Effector memory CD8-positive, alpha-beta T cell (primary cell): ENCODE results near the gene CALU.

ENCODE experiments used
- ATAC-seq: fragments of 150-1000 bp; cut with Tn5 transposase; replicated peaks from 2 replicates; pipeline ENCODE4 v1.10.0; 2021; ENCODE audit warnings: mild to moderate bottlenecking, moderate library complexity
- DNase-seq, 3 experiments: peaks; one replicate each; pipeline ENCODE4 v3.0.0; 2021
- H3K27ac Mint-ChIP-seq, 2 donors: one replicate each; pipeline ENCODE4 v1.8.0; 2022; ENCODE audit warnings: mild to moderate bottlenecking in 2 of 2, mixed read lengths in 2 of 2, moderate library complexity in 2 of 2
- H3K27me3 Mint-ChIP-seq, 2 donors: one replicate each; pipeline ENCODE4 v1.8.0; 2022; ENCODE audit warnings: mixed read lengths in 2 of 2
- H3K36me3 Mint-ChIP-seq: one replicate; pipeline ENCODE4 v1.8.0; 2022; ENCODE audit warnings: mild to moderate bottlenecking, moderate library complexity, mixed read lengths; ENCODE audit not compliant: insufficient read depth
- H3K4me1 Mint-ChIP-seq, 2 donors: one replicate each; pipeline ENCODE4 v1.8.0; 2022; ENCODE audit warnings: low read depth in 2 of 2, mixed read lengths in 2 of 2
- H3K4me3 Mint-ChIP-seq, 2 donors: one replicate each; pipeline ENCODE4 v1.8.0; 2022; ENCODE audit warnings: mild to moderate bottlenecking in 2 of 2, mixed read lengths in 2 of 2, moderate library complexity in 2 of 2
- H3K9me3 Mint-ChIP-seq, 2 donors: one replicate each; pipeline ENCODE4 v1.8.0; 2022; ENCODE audit warnings: mixed read lengths in 2 of 2

The CALU gene

DNA sequence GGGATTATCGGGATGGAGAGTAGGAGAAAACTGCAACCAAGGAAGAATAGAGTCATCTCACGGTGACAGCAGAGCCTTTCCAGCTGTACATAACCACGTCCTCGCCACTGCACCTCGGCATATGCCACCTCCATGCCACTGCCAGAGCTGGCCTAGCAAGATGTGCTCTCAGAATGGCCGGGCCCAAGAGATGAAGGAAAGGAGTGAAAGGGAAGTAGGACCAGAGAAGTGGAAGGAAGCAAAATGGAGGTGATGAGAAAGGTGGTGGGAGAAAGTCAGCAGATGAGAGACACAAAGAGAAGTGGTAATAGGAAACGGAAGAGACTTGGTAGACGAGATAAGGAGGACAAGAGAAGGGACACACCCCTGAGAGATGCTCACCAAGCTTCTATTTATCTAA lies 8.0 kb upstream of the CALU start:
- Mint-ChIP-seq H3K4me1 (no peaks in the 10 kb centered on the region), H3K4me3 (no peak overlapping the region), H3K27ac (no peak overlapping the region), H3K9me3 (no peaks in the 10 kb centered on the region), H3K27me3 (peaks cover 29 to 30% of the 10 kb centered on the region in 2 donors), H3K36me3 (no peaks in the 10 kb centered on the region)
- ATAC-seq, result no peak
- no peak for DNase-seq

DNA sequence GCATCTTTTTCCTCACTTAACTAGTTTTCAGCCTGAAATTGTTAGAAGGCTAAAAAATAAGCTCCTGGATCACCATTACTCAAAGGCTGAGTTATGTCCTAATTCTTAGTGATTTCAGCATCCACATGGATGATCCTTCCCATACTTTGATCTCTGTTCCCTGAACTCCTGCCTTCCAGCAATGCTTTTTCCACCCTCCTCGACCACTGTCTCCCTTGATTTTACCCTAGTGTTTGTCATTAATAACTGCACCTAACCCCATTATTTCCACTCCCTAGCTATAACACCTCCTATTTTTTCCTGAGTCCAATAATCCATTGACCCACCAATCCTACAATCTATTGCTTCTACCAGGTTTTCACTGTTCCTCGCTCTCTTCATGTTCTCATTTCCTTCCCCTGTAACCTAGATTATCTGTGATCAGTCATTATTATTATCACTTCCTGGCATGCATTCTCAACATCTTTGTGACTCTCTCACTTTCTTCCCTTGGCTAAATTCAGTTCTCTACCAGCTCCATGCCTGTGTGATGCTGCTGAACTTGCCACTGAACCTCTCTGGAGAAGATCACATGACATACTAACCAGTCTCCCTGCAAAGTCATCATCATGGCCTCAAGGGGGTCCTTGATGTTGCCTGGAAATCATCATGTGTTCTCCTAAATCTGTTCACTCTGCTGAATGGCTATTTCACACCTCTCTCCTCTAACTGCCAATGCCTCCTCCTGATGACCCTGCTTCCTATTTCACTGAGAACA lies 6.5 kb upstream of the CALU start:
- Mint-ChIP-seq H3K4me3 (no peak overlapping the region), H3K27me3 (peaks cover 13 to 15% of the 10 kb centered on the region in 2 donors), H3K9me3 (no peaks in the 10 kb centered on the region), H3K36me3 (no peaks in the 10 kb centered on the region), H3K27ac (no peak overlapping the region), H3K4me1 (no peaks in the 10 kb centered on the region)
- no peak for DNase-seq
- no peak for ATAC-seq

DNA sequence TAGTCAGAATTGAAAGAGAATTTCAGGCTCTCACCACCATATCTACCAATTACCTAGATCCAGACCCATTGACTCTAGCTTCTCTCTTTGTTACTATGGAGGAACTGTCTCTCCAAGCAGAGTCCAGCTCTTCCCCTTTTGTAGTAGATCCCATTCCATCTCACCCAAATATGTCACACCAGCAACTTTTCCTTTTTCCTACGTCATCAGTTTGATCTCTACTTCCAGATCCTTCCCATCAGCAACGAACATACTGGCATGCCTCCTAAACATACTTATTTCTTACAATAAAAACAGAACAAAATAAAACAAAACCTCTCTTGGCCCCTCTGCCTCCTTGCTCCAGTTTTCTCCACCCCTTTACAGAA lies 5.9 kb upstream of the CALU start:
- no peak for ATAC-seq
- no peak overlapping the region for H3K27ac Mint-ChIP-seq
- peaks cover 10 to 11% of the 10 kb centered on the region in 2 donors for H3K27me3 Mint-ChIP-seq
- no peaks in the 10 kb centered on the region for H3K36me3 Mint-ChIP-seq
- no peaks in the 10 kb centered on the region for H3K9me3 Mint-ChIP-seq
- H3K4me1 Mint-ChIP-seq, result peaks cover 2 to 4% of the 10 kb centered on the region in 2 donors
- DNase-seq, result no peak
- no peak overlapping the region for H3K4me3 Mint-ChIP-seq

DNA sequence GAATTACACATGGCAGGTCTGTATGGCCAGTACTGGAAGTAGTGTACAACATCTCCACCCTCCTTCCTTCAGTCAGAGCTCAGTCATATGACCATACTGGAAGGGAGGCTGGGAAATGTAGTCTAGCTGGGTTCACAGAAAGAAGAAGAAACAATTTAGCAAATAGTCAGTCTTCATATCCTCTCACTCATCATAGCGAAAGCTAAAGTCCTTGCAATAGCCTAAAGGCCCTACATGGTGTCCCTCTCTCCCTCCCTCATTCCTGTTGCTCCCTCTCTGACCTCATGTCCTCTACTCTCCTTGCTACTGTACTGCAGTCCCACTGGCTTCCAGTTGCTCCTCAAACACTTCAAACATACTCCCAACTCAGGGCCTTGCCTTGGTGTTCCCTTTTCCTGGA lies 4.3 kb upstream of the CALU start:
- DNase-seq, result no peak
- H3K27me3 Mint-ChIP-seq, result peaks cover 10 to 11% of the 10 kb centered on the region in 2 donors
- H3K9me3 Mint-ChIP-seq, result no peaks in the 10 kb centered on the region
- no peak overlapping the region for H3K27ac Mint-ChIP-seq
- ATAC-seq, result no peak
- peaks cover 13% of the 10 kb centered on the region for H3K36me3 Mint-ChIP-seq
- peaks cover 11 to 17% of the 10 kb centered on the region in 2 donors for H3K4me1 Mint-ChIP-seq
- no peak overlapping the region for H3K4me3 Mint-ChIP-seq

DNA sequence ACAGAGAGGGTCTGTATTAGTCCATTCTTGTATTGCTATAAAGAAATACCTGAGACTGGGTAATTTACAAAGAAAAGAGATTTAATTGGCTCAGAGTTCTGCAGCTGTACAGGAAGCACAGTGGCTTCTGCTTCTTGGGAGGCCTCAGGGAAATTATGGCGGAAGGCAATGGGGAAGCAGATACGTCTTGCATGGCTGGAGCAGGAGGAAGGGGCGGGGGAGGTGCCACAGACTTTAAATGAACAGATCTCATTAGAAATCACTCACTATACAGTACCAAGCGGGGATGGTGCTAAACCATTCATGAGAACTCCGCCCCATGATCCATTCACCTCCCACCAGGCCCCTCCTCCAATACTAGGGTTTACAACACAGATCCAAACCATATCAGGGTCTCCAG lies 3.7 kb upstream of the CALU start:
- Mint-ChIP-seq H3K27ac (no peak overlapping the region), H3K4me1 (peaks cover 11 to 21% of the 10 kb centered on the region in 2 donors), H3K36me3 (peaks cover 13% of the 10 kb centered on the region), H3K27me3 (peaks cover 10 to 11% of the 10 kb centered on the region in 2 donors), H3K4me3 (no peak overlapping the region), H3K9me3 (no peaks in the 10 kb centered on the region)
- no peak for ATAC-seq
- DNase-seq, result no peak

DNA sequence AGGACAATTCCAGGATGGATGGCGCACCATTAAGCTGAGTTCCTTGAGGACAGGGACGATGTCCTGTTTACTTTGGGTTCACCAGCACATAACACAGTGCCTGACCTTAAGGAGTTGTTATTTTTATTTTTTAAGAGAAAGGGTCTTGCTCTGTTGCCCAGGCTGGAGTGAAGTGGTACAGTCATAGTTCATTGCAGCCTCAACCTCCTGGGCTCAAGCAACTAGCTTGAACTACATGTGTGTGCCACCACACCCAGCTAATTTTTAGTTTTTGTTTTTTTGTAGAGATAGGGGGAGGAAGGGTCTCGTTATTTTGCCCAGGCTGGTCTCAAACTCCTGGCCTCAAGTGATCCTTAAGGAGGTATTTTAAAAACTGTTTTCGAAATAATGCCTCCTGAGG lies 1.7 kb upstream of the CALU start:
- H3K9me3 Mint-ChIP-seq, result no peaks in the 10 kb centered on the region
- DNase-seq, result no peak

DNA sequence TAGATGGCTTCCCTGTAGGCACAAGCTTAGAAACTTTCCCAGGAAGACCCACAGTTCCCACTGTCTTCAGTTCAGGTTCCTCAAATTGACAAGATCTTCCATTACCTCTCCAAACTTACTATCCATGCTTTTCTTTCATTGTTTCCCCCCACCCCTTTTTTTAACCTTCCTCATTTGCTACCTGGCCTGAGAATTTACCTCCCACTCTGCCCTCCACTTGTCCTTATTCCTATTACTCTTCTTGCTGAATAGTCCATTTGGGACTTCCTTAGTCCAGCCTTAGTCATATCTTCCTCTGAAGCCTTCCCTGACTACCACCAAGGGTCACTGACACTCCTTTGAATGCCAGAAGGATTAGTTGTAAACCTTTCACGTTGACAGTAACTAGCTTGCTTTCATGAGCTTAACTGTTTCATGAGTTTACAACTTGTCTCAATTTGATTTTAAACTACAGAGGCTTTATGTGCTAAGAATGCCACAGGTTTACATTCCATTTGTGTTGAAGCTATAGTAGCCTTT lies 1.2 kb upstream of the CALU start:
- peaks cover 22 to 36% of the 10 kb centered on the region in 2 donors for H3K4me1 Mint-ChIP-seq

More for the DNA sequence above, 1.7 kb upstream of the CALU start:
- no peak for ATAC-seq
- Mint-ChIP-seq H3K4me1 (peaks cover 22 to 34% of the 10 kb centered on the region in 2 donors), H3K36me3 (peaks cover 16% of the 10 kb centered on the region), H3K27ac (no peak overlapping the region), H3K4me3 (no peak overlapping the region), H3K27me3 (no peaks in the 10 kb centered on the region)

DNA sequence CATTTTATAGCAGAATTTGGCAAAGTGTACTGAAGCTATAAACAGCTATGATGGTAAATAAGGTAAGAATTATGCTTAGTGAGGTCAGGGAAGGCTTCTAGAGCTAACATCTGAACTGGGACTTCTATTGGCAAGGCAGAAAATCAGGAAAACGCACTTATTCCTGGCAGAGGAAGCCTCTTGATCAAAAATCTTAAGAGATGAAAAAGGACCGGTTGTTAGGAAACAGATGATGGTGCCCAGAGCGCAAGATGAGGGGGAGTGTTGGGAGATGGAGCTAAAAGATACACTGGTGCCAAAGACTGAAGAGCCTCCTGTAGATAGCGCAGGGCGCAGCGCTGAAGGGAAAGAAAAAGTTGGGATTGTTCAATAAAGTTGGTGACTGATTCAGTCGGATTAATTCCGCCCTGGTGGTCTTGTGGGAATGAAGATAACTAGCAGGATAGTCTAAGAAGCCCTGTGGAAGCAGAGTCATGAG lies 550 bp upstream of the CALU start:
- DNase-seq, result peak in 1 of 3 experiments; percentile 4
- ATAC-seq, result no peak
- Mint-ChIP-seq H3K27me3 (no peaks in the 10 kb centered on the region), H3K4me3 (peak overlapping the region; percentile 93 to 99), H3K36me3 (peaks cover 19% of the 10 kb centered on the region), H3K27ac (peak overlapping the region; percentile 99), H3K4me1 (peaks cover 22 to 39% of the 10 kb centered on the region in 2 donors), H3K9me3 (no peaks in the 10 kb centered on the region)

More for the DNA sequence above, 1.2 kb upstream of the CALU start:
- H3K27me3 Mint-ChIP-seq, result no peaks in the 10 kb centered on the region
- DNase-seq (no peak), ATAC-seq (no peak)
- no peaks in the 10 kb centered on the region for H3K9me3 Mint-ChIP-seq
- peak overlapping the region; percentile 93 to 99 for H3K4me3 Mint-ChIP-seq
- peak overlapping the region; percentile 99 for H3K27ac Mint-ChIP-seq
- H3K36me3 Mint-ChIP-seq, result peaks cover 16% of the 10 kb centered on the region

DNA sequence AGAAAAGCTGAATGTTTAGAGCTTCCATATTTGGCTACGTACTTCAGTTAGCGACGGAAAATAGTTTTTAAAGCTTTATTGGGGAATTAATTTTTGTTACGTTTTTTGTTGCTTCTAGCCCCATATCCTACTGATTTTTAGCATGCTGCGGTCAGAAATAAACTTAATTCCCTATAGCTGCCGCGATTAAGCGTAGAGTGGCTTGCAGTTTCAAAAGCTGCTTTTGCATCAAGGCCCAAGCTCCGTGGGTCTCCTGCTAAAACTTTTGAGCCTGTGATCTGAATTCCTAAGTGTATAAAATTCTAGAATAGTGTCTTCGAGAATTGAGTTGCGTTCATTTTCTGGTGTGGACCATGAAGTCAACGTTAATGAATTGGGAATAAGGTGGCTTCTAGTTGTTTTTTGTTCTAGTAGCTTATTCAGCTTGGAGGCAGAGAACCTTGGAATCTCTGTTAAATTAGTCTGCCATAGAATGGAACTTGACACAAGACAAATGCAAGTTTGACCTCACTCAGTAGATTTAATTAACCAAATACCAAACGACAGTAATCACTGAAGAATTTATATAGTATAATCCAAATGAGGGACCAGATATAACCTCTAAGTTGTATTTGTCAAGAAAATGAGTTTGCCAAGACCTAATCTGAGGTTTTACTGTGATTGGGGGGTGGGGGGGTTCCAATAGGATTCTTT lies 977 bp downstream of the CALU start:
- Mint-ChIP-seq H3K4me1 (peaks cover 27 to 46% of the 10 kb centered on the region in 2 donors), H3K27ac (peak overlapping the region; percentile 99), H3K27me3 (no peaks in the 10 kb centered on the region), H3K9me3 (no peaks in the 10 kb centered on the region), H3K36me3 (peaks cover 19% of the 10 kb centered on the region), H3K4me3 (peak overlapping the region; percentile 93 to 99)
- no peak for DNase-seq
- ATAC-seq, result no peak

DNA sequence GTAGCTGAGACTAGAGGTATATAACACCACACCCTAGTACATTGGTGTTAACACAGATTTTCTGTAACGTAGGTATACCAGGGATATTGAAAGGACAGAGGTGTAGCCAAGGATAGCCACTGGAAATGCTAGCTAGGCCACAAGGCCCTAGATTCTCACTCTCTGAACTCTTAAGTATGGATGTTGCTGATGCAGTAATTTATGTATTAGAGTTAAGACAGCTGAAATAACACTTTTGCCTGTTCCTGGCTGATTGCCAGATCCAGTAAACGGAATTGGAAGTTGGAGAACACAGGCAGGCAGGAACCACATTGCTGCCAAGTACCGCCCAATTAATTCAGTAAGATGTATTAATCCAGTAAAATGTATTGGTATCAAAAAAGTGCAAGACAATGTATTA lies 1.8 kb downstream of the CALU start:
- Mint-ChIP-seq H3K27ac (no peak overlapping the region), H3K36me3 (peaks cover 19% of the 10 kb centered on the region), H3K27me3 (no peaks in the 10 kb centered on the region), H3K4me1 (peaks cover 27 to 50% of the 10 kb centered on the region in 2 donors), H3K9me3 (no peaks in the 10 kb centered on the region), H3K4me3 (no peak overlapping the region)
- ATAC-seq (no peak), DNase-seq (no peak)

DNA sequence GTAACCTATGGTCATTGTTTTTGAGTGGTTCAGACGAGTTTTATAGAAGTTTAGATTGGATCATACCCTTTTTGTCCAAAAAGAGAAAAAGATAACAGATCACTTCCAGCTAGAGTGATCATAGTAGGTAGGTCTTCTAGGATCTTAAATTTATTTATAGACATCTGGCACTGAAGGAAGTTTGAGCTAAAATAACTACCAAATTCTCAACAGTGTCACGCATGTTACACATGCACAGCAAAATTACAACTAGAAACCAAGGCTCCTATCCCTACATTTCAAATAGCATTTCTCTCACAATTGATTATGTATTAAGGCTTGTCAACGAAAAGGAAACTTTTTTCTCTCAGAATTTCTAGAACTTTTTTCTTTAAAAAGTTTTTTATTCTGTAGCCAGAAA lies 2.3 kb downstream of the CALU start:
- Mint-ChIP-seq H3K4me1 (peaks cover 27 to 50% of the 10 kb centered on the region in 2 donors), H3K36me3 (peaks cover 19% of the 10 kb centered on the region), H3K27me3 (no peaks in the 10 kb centered on the region), H3K9me3 (no peaks in the 10 kb centered on the region), H3K4me3 (no peak overlapping the region), H3K27ac (no peak overlapping the region)
- DNase-seq, result no peak
- no peak for ATAC-seq

DNA sequence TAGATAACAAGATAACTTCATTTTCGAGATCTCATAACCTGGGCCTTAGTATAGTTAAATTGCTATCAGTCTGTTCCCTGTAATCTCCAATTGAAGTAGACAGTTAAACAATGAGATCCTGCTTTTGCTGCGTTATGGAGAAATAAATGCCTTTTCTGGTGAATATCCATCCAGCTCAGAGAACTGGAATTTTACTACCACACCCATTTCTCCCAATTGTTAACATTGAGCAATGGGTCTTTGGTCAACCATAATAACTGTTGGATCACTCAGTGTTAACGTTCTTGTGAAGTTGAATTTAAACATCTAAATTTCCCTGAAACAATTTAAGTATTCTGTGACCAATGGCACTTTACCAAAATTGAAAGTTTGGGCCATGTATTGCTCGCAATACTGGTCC lies 3.0 kb downstream of the CALU start:
- H3K27me3 Mint-ChIP-seq, result no peaks in the 10 kb centered on the region
- peaks cover 31 to 55% of the 10 kb centered on the region in 2 donors for H3K4me1 Mint-ChIP-seq
- no peak overlapping the region for H3K27ac Mint-ChIP-seq
- peaks cover 19% of the 10 kb centered on the region for H3K36me3 Mint-ChIP-seq
- DNase-seq, result no peak
- ATAC-seq, result no peak
- H3K9me3 Mint-ChIP-seq, result no peaks in the 10 kb centered on the region
- no peak overlapping the region for H3K4me3 Mint-ChIP-seq

DNA sequence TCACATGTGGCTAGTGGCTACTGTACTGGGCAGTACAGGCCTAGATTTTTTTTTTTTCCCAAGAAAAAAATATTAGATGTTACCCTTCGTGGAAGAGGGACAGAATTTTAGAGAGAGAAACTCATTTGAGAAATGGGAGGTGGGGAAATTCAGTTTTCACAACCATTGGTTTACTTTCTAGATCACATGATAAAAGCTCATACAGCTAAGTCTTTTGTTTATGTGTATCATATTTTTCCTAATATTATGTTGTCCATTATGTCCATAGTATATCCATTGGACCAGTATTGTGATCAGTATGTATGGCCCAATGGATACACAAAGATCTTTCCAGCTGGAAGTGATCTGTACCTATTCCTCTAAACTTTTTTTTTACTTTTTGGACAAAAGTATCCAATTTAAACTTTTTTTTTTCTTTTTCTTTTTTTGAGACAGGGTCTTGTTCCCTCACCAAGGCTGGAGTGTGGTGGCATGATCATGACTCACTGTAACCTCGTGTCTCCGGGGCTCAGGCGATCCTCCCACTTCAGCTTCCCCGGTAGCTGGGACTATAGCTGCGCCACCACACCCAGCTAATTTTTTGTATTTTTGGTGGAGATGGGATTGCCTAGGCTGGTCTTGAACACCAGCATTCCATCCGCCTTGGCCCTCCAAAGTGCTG lies 4.1 kb downstream of the CALU start:
- DNase-seq (no peak), ATAC-seq (no peak)
- H3K36me3 Mint-ChIP-seq, result peaks cover 24% of the 10 kb centered on the region
- H3K27ac Mint-ChIP-seq, result peak overlapping the region; percentile 36 to 64
- H3K27me3 Mint-ChIP-seq, result no peaks in the 10 kb centered on the region
- peaks cover 36 to 52% of the 10 kb centered on the region in 2 donors for H3K4me1 Mint-ChIP-seq
- H3K4me3 Mint-ChIP-seq, result no peak overlapping the region
- no peaks in the 10 kb centered on the region for H3K9me3 Mint-ChIP-seq
